ENCODE results near the gene OR10G3.
"Not testable (repeated sequence)": the region's sequence is repeated elsewhere in the genome, so short reads cannot be mapped to it uniquely, and the experiment has no call there.

OR10G3 gene, protein sequence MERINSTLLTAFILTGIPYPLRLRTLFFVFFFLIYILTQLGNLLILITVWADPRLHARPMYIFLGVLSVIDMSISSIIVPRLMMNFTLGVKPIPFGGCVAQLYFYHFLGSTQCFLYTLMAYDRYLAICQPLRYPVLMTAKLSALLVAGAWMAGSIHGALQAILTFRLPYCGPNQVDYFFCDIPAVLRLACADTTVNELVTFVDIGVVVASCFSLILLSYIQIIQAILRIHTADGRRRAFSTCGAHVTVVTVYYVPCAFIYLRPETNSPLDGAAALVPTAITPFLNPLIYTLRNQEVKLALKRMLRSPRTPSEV

DNA sequence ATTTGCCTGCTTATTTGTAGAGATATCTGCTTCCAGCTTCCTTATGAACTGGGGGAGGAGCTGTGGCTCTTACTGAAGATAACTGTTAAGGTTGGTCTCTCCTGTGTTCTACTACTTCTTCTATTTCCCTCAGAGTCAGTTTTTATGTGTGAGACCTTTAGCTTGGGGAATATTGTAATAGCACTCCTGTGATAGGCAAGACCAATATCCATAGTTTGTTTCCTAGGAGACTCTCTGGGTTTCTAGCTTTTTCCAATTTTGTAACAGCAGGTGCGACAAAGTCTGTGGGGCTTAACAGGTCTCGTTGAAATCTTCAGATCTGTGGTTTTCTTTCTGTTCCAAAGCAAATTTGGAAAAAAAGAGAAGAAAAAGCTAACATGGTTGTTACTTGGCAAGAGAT is at the start of gene OR10G3:
TSS of gene OR10G3 (minus strand) at position 101 of the 400 bp plus-strand sequence. CDS start 9,332 bp downstream, outside the sequence.
- DNase-seq = no peak

DNA sequence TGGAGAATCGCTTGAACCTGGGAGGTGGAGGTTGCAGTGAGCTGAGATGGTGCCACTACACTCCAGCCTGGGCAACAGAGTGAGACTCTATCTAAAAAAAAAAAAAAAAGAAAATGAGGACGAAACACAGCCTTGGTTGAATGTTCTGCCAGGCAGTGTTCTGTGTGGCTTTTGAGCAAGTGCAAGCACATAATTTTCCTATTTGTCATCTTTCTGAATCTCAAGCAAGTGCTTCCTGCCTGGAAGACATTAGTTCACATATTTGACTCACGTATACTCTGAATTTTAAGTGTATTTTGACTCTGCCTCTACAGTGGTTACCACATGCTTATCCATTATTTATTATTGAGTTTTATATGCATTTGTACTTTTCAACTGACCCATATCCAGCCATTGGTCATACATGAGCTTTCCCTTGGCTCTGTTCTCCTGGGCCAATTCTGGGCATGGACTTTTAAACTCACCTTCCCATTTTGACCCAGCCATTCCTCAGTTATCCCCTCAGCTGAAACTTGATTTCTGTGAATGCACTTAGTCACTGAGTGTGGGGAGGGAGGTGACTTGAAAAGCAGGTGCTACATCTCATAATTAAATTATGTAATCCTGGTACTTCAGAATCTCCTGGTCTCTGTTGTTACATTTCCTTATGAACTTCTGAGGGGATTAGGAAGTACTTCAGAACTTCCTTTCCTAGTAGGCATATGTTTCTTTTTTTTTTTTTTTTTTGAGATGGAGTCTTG is 46.8 kb upstream of the OR10G3 start:
- DNase-seq = no peak

GRCh38 chr14:21617614-21618013 is 37.7 kb upstream of the OR10G3 start:
- DNase-seq = no peak

DNA sequence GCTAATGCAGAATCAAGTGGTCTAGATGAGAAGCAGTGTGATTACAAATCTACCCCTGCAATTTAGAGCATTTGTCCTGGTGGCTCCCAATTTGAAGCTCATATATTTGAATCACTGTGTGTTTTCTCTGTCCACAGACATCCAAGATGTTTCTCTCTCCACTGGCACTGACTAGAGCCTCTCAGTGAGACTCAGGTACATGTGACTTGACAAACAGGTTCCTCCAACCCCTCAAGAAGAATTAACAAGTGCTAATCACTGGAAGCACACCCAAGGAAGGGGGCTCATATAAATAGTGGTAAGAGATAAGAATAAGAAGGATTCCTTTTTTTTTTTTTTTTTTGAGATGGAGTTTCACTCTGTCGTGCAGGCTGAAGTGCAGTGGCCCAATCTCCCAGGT is 34.4 kb upstream of the OR10G3 start:
- no peak for DNase-seq

DNA sequence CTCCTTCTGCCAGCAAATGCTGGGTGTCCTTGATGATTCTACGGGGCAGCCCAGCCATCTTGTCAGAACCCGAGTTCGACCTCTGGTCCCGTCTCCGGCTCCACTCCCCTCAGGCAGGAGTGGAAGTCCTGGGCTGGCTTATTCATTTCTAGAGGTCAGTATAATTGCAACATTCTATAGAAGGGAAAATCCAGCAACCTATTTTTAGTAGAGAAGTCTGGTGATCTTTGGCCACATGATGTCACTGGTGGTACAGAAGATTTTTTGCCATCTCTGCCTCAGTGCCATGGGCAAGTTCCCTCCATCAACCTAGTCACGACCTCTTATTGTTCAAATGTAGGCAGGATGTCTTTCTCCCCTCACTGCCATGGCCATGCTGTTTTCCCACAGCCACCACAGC is 32.4 kb upstream of the OR10G3 start:
- DNase-seq = no peak

DNA sequence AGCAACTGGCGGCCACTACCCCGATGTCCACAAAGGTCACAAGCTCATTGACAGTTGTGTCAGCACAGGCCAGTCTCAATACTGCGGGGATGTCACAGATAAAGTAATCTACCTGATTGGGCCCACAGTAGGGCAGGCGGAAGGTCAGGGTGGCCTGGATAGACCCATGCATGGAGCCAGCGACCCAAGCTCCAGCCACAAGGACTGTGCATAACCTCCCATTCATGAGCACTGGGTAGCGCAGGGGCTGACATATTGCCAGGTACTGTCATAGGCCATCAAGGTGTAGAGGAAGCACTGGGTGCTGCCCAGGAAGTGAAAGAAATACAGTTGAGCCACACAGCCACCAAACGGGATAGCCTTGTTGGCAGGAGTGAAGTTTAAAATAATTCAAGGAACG is 22.3 kb upstream of the OR10G3 start:
- not testable (repeated sequence) for DNase-seq

DNA sequence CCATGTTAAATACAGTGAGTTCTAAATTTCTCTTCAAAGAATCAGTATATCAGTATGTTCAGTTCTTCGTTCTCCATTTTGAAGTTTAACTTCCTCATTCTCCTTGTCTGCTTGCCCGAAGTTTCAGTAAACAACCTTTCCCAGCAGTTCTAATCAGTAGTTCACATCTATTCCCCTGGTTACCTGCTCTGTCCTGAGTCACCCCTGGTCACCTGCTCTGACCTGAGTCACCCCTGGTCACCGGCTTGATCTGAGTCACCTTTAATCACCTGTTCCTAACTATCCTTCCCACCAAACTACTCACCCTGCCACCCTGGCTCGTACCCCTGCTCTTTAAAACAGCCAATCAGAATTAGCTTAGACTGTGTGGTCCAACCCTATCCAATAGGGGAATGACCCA is 9.4 kb upstream of the OR10G3 start:
- DNase-seq = no peak

GRCh38 chr14:21575661-21576060 is 4.2 kb downstream of the OR10G3 start:
- DNase-seq = no peak

GRCh38 chr14:21572604-21573003 is 7.3 kb downstream of the OR10G3 start:
- DNase-seq = no peak

DNA sequence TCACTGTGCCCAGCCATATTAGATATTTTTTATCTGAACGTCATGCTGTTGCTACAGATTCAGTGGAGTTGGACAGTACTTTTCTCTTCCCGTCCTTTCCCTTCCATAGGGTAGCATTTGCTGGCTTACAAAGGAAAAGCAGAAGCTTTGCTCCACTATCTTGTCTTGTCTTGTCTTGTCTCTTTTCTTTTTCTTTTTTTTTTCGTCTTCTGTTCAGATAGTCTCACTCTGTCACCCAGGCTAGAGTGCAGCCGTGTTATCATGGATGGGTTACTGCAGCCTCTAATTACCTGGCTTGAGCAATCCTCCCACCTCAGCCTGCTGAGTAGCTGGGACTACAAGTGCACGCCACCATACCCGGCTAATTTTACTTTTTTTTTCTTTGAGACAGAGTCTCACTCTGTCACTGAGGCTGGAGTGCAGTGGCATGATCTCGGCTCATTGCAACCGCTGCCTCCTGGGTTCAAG is 21.1 kb downstream of the OR10G3 start:
- DNase-seq = no peak

- DNase-seq = peak; percentile 61
Measured at GRCh38 chr14:21557084-21557901, 22.6 kb downstream of the OR10G3 start.

DNA sequence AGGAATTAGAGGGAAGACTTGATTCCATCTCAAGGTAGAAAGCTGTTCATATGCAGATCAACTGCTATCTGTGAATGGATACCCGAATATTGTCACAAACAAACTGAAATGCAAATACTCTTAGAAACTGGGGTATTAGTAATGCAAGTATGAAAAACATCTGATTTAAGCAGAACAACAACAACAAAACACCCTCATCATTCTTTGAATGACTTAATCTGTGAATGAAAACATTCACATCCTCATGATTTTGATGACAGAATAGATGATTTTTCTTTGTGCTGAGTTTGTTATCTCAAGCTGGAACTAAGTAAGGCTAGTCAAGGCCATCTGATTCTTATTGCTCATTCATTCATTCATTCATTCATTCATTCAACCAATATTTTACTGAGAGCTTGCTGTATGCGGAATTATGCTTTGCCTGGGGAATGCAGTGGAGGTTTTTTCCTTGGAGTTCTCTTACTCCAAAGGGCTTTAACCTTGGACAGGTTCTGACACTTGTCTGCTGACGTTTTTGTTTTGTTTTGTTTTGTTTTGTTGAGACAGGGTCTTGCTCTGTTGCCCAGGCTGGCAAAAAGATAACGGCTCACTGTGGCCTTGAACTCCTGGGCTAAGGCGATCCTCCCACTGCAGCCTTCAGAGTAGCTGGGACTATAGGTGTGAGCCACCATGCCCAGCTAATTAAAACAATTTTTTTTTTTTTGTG is 23.3 kb downstream of the OR10G3 start:
- no peak for DNase-seq

DNA sequence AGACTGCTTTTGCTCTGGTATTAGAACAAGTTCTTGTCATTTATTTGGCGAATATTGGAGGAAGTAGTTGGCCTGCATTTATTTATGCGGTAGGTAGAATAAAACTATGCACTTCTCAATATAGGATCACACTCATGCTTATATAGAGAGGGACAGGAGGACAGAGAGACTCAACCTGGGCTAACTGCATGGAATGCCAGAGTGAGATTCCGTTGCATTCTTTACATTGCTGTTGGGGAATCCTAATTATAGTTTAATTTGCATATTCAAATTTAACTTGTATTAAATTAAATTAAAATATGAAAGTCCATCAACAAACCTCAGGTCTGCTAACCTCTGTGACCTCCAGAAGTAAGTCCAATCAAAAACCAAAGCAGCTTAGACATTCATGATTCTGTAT is 26.6 kb downstream of the OR10G3 start:
- no peak for DNase-seq

DNA sequence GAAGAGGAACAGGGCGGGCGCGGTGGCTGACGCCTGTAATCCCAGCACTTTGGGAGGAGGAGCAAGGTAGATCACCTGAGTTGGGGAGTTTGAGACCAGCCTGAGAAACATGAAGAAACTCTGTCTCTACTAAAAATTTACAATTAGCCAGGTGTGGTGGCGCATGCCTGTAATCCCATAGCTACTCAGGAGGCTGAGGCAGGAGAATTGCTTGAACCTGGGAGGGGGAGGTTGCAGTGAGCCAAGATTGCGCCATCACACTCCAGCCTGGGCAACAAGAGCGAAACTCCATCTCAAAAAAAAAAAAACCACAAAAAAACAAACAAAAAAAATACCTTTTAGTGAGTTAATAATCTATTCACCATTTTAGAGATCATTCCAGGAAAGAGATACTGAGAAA is 35.3 kb downstream of the OR10G3 start:
- not testable (repeated sequence) for DNase-seq

GRCh38 chr14:21543963-21544362 is 35.9 kb downstream of the OR10G3 start:
- DNase-seq = no peak

GRCh38 chr14:21543521-21543960 is 36.3 kb downstream of the OR10G3 start:
- no peak for DNase-seq

DNA sequence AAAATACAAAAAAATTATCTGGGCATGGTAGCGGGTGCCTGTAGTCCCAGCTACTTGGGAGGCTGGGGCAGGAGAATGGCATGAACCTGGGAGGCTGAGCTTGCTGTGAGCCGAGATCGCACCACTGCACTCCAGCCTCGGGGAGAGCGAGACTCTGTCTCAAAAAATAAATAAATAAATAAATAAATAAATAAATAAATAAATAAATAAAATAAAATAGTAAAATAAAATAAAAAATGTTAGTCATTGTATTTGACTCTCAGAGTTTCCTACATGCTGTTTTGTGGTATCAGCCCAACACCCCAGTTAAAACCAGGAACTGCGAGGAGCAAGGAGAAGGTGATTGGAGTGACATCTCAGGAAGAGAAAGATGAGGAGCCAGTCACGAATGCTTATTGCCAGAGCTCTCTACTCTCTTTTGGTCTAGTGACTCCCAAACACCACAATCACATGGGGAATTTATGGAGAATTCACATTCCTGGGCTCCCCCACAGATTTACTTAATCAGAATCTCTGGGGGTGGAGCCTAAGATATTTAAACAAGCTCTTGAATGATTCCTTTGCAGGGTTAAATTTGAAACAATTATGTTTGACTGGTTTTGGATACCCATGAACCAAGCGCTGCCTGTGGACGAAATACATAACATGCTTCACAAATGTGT is 38.3 kb downstream of the OR10G3 start:
- no peak for DNase-seq

GRCh38 chr14:21539189-21539940 is 40.5 kb downstream of the OR10G3 start:
- DNase-seq = no peak

- DNase-seq = no peak
Measured at GRCh38 chr14:21537090-21537424, 42.8 kb downstream of the OR10G3 start.

- DNase-seq = no peak
Measured at GRCh38 chr14:21536418-21537089, 43.3 kb downstream of the OR10G3 start.

Data from stimulated activated CD4-positive, alpha-beta T cell treated with anti-CD3 and anti-CD28 coated beads, Interleukin-12 subunit alpha, Interleukin-12 subunit beta, amount 100 ng/mL, for 4 hours (primary cell).